HG03095 (cell line): ENCODE results near the gene ARID5B.
A peak's percentile ranks its signal among the peaks of the same experiment; 100 is the strongest.

Experiments used
- ATAC-seq: cut with Tn5 transposase; IDR thresholded peaks from one replicate; pipeline ENCODE4 v1.9.1; 2021; ENCODE audit warnings: moderate library complexity; ENCODE audit not compliant: unreplicated experiment

Gene ARID5B

GRCh38 chr10:61937631-61938351, 36.3 kb downstream of the ARID5B start:
- ATAC-seq, result no peak

- ATAC-seq, result no peak
These were observed 38.4 kb downstream of the ARID5B start for GRCh38 chr10:61939902-61940301.

- ATAC-seq, result no peak
These were observed 39.7 kb downstream of the ARID5B start for GRCh38 chr10:61941202-61941681.

GRCh38 chr10:61942604-61943461, 41.3 kb downstream of the ARID5B start:
- ATAC-seq, result no peak

- peak; percentile 37 for ATAC-seq
These were observed 42.3 kb downstream of the ARID5B start for GRCh38 chr10:61943674-61944378.

- ATAC-seq, result no peak
These were observed 43.1 kb downstream of the ARID5B start for GRCh38 chr10:61944410-61945147.

- ATAC-seq, result no peak
These were observed 48.2 kb downstream of the ARID5B start for GRCh38 chr10:61949687-61950086.

GRCh38 chr10:61950449-61951143, 49.1 kb downstream of the ARID5B start:
- no peak for ATAC-seq

- no peak for ATAC-seq
These were observed 49.6 kb downstream of the ARID5B start for GRCh38 chr10:61951144-61951483.

GRCh38 chr10:61952028-61952674, 50.7 kb downstream of the ARID5B start:
- no peak for ATAC-seq

- no peak for ATAC-seq
These were observed 51.7 kb downstream of the ARID5B start for GRCh38 chr10:61953183-61953582.

GRCh38 chr10:61957806-61958205, 56.3 kb downstream of the ARID5B start:
- no peak for ATAC-seq

- no peak for ATAC-seq
These were observed 56.8 kb downstream of the ARID5B start for GRCh38 chr10:61958311-61958710.

GRCh38 chr10:61958805-61959204, 57.3 kb downstream of the ARID5B start:
- ATAC-seq, result no peak

GRCh38 chr10:61959814-61960213, 58.3 kb downstream of the ARID5B start:
- no peak for ATAC-seq

- no peak for ATAC-seq
These were observed 59.1 kb downstream of the ARID5B start for GRCh38 chr10:61960396-61961120.

- ATAC-seq, result peak; percentile 60
These were observed 59.8 kb downstream of the ARID5B start for GRCh38 chr10:61961278-61961677.

- no peak for ATAC-seq
These were observed 61.5 kb downstream of the ARID5B start for GRCh38 chr10:61962971-61963370.

- ATAC-seq, result no peak
These were observed 62.2 kb downstream of the ARID5B start for GRCh38 chr10:61963669-61964058.
